HG02970 (cell line): ENCODE results near the gene PGBD5.

Experiments
- ATAC-seq: cut with Tn5 transposase; IDR thresholded peaks from one replicate; pipeline ENCODE4 v1.9.1; 2021; ENCODE audit warnings: mild to moderate bottlenecking, moderate library complexity, moderate number of reproducible peaks; ENCODE audit not compliant: unreplicated experiment, low FRiP score

PGBD5 gene

GRCh38 chr1:230287674-230288315 lies 138.3 kb downstream of the PGBD5 start:
- ATAC-seq, result no peak

DNA sequence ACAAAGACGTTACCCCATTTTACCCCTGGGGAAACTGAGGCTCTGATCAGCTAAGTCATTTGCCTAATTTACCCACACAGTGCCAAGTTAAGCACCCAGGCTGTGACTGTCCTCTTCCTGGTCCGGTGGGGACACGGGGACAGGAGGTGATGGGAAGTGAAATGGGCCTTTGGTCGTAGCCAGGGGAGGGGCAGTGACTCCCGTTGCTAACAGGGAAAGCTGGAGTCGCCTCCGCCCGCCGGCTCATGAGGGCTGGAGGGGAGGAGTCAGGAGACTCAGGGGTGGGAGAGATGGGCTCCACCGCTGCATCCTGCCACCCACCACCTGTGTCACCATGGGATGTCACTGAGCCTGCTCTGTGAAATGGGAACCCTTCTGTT lies 139.3 kb downstream of the PGBD5 start:
- ATAC-seq, result no peak

GRCh38 chr1:230286166-230286889 lies 139.8 kb downstream of the PGBD5 start:
- ATAC-seq, result no peak

DNA sequence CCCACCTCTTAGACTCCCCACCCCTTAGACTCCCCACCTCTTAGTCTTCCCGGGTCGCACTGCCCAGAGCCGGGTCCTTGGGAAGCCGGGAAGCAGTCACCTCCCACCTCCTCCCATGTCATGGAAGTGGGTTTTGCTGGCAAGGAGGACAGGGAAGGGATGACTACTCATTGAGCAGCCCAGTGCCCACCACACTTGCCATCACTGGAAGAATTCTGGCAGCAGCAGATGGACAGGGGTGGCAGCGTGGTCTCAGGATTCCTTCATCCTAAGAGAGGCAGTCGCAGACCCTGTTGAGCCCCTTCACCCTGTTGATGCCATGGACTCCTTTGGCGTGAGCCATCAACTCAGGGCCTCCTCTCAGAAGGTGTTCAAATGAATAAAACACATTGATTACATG lies 140.8 kb downstream of the PGBD5 start:
- ATAC-seq, result no peak

- no peak for ATAC-seq
These were observed 141.2 kb downstream of the PGBD5 start for GRCh38 chr1:230284891-230285290.

DNA sequence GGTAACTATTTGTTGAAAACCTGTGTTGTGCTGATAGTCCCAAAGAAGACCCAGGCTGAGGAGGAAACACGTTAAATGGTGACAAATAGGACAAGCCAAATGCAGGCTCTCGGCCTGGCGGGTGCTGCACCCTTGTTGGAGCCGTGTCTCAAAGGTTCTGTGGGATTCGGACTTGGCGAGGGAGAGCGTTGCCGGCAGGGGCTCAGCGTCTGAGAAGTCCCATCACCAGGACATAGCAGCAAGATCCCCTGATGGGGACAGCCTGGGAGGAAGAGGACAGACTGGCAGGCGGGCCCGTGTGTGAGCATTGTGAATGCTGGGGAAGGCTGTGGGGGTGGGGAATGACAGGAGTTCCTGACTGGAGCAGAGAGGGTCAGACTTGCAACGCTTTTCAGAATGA lies 142.5 kb downstream of the PGBD5 start:
- ATAC-seq, result no peak

- no peak for ATAC-seq
These were observed 144.0 kb downstream of the PGBD5 start for GRCh38 chr1:230282157-230282556.

- ATAC-seq, result no peak
These were observed 144.6 kb downstream of the PGBD5 start for GRCh38 chr1:230281556-230281955.

DNA sequence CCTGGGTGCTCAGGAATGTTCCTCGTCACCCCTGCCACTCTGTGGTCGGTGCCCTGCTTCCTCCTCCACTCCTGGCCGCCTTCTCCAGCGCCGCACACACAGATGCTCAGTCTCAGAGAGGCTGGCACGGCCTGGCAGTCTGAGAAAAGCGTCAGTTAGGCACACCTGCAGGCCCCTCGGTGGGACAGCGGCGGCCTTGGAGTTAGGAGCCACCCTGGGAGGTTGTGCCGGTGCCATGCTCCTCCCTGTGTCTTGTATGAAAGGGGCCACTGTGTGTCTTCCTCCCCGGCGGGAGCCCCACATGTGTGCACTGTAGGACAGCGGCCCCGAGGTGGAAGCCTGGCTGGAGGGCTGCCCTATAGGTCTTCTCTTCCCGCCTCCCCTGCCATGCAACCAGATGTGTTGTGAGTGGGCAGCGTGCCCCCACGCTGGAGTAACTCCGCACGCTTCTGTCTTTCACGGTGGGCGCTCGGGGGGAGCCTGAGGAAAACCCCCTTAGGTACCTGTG lies 145.2 kb downstream of the PGBD5 start:
- ATAC-seq, result no peak

DNA sequence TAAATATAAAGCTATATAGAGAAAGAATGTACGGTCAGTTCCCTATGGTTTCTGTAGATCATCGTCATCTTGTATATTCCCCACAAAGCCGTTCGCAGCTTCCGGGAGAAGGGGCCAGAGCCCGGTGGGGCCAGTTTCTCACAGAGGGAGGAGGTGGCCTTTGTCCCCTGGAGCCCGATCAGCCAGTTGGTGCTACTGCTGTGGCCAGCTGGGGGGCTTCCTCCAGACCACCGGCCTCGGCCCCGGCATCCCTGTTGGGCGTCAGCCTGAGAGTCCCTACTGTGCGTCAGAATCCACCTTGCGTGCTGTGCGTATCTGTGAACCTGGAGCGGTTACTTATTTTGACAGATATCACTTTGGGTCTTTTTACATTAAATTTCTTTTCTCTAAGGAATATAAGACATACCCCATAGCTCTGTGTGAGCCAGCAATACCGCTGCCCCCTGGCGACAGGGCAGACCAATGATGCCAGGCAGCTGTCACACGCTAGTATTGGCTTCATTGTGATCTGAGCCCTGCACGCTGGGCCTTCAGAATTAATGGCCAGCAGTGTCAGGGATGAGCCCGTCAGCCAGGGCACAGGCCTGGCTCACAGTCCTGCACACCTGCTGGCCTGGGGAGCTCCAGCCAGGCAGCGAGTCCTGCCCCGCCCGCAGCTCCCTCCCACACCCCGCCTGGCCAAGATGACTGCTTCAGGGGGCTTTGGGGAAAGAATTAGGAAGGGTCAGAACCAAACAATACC lies 145.9 kb downstream of the PGBD5 start:
- no peak for ATAC-seq

GRCh38 chr1:230279583-230279945 lies 146.6 kb downstream of the PGBD5 start:
- ATAC-seq, result no peak

- no peak for ATAC-seq
These were observed 147.1 kb downstream of the PGBD5 start for GRCh38 chr1:230278871-230279582.

DNA sequence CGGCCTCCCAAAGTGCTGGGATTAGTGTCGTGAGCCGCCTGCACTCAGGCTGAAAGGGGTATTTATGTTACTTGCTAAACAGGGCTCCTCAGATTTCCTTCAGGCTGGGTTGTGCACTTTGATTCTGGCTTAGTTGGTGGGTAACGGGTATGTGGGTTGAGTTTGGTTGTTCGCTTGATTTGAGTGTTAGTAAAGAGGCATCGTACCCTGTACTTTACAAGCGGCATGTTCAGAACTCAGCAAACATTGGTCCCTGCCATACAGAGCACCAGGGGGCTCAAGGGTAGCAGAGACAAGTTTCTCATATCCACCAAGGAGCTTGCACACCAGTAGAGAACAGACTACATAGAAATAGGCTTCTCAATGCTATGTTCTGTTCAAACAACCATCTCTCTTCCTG lies 147.8 kb downstream of the PGBD5 start:
- no peak for ATAC-seq

DNA sequence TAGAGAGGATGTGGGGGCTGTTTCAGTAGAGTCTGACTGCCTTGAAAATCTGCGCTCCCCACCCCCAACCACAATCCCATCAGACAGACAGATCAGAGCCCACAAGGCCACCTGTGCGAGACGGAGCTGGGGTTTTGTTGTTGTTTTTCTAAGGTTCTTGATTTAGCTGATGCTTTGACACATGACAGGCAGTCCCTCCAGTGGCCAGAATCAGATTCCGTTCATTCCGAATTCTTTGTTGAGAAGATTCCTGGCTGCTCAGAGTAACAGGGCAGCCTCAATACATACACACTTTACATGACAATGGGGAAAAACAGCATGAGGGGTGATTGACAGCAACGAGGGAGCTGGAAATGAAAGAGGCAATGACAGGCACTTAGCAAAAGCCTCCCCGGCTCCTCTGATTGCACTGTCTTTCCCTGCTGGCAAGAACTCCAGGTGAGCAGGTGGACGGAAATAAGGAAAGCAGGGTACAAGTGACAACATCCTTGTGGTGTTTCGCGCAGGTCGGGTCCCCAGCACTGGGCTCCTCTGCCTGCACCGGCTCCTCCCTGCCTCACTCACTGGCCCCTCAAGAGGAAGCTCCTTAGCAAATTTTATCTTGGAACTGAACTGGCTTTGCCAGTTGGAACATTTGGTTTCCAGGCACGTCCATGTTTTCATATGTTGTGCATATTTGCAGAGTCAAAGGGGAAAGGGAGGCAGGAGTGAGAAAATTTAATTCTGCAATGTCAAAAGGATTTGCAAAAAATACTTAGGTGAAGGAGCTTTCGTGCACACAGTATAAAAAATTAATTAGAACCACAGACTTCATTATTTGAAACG lies 148.7 kb downstream of the PGBD5 start:
- no peak for ATAC-seq

GRCh38 chr1:230276401-230276800 lies 149.7 kb downstream of the PGBD5 start:
- no peak for ATAC-seq

DNA sequence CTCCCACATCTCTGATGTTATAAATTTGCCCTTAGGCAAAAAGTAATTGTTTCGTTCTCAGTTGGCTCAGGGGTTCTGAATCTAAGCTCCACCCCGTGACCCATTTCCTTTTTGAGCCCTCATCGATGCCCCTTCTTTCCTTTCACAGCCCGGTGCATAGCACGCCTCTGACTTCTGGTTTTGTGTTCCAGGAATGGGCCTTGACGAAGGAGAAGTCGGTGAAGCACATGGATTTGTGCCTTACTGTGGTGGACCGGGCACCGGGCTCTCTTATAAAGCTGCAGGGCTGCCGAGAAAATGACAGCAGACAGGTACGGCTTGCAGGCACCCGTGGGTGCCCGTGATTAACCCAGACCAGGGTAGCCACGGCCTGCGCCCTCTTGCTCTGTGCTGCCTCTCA lies 151.9 kb downstream of the PGBD5 start:
- no peak for ATAC-seq

DNA sequence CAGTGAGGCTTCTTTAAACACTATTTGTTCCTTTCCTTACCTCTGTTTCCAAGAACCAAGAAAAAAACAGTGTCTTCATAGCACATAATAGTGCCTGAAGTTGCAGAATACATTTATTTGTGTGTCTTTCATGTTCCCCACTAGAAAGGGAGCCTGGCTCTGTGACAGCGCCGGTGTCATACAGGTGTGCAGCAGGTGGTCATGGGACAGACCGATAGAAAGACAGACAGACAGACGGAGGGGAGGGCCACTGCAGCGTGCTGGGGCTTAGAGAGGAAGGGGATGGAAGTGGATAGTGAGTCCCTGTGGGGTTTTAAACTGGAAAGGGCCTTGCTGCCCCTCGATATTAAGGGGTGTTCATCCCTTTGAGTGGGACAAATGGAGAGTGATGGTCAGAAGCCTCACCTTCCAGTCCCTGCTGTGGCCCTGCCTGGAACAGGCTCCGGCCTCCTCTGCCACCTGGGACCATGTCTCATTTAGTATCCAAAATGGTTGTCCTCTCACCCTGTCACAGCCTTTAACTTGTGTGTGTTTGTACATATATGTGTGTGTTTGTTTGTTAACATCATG lies 152.9 kb downstream of the PGBD5 start:
- no peak for ATAC-seq

- no peak for ATAC-seq
These were observed 153.6 kb downstream of the PGBD5 start for GRCh38 chr1:230272557-230272956.

DNA sequence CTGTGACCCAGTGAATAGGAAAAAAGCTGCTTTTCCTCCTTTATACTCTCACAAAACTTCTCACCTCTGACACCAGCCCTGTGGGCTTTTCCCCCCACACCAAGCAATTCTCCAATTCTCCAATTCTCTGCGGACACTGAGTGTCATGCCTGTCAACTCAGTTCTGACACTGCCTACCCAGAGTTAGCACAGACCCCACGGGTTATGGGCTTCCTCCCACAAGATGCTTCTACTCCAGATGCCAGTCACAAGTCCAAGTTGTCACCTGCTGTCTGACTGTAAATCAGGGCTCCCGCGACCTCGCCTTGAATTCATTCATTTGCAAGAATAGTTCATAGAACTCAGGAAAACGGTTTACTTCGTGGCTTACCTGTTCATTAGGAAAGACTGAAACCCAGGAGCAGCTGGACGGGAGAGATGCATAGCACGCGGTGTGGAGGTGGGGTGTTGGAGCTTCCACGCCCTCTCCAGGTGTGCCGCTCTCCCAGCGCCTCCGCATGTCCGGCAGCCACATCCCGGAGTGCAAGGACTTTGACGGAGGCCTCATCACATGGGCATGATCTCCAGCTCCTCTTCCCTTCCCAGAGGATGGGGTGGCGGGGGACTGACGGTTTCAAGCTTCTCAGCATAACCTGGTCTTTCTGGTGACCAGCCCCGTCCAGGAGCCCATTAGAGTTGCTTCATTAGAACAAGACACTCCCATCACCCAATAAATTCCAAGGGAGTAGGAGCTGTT lies 154.7 kb downstream of the PGBD5 start:
- ATAC-seq, result no peak
